Measurements from ENCODE around the gene PPP1R14B. TPM values are rescaled to one million over a fixed set of nuclear protein-coding genes. Genes with fewer than 3 reads are reported as not detected.

Gene PPP1R14B
- total RNA-seq, 4 donors from 2014 or later: 178 to 230 (median 203) TPM

DNA sequence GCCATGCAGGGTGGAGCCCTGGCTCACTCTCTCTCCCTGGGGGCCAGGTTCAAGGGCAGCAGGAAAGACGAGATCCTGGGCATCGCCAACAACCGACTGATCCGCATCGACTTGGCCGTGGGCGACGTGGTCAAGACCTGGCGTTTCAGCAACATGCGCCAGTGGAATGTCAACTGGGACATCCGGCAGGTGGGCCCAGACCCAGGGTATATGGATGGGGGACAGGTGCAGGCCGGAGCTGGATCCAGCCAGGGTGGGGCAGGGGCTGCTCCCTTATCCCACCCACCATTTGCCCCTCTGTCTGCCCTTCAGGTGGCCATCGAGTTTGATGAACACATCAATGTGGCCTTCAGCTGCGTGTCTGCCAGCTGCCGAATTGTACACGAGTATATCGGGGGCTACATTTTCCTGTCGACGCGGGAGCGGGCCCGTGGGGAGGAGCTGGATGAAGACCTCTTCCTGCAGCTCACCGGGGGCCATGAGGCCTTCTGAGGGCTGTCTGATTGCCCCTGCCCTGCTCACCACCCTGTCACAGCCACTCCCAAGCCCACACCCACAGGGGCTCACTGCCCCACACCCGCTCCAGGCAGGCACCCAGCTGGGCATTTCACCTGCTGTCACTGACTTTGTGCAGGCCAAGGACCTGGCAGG is 23.6 kb downstream of the PPP1R14B start:
- peak in 1 of 2 donors; percentile 85 for DNase-seq (ENCODE audit: low spot score in 2 of 2)
- no peak overlapping the region for H3K4me3 ChIP-seq (ENCODE audit: low read depth, poor library complexity, severe bottlenecking)
- WGBS, 2 donors: 55 to 68% methylated on average over 22 to 24 of the region's 24 CpGs
- intact Hi-C loops (cut with DNase I; ENCODE audit: low total_unique reads): no loop called here
- TF ChIP-seq CTCF (IDR thresholded peaks at IDR 0.05) (no peak), POLR2A (IDR thresholded peaks at IDR 0.05) (no peak)

DNA sequence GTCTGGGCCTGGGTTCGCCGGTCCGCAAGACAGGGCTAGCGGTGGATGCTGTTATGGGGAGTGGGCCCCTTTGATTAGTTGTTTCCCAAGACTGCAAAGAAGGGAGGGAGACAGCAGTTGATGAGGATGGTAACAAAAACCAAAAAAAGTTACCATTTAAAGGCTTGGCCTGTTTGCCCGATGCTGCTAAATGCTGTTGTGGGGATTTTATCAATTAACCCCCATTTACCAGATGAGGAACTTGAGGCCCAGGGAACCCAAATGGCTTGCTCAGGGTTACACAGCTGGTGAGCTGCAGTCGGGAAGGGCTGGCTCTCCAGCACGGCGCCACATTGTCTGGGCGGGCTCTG is 24.1 kb downstream of the PPP1R14B start:
- no peak for DNase-seq (ENCODE audit: low spot score in 2 of 2)
- 41 to 48% methylated on average over 9 of the region's 9 CpGs for WGBS, 2 donors
- TF ChIP-seq CTCF (IDR thresholded peaks at IDR 0.05) (no peak), POLR2A (IDR thresholded peaks at IDR 0.05) (no peak)
- H3K4me3 ChIP-seq (ENCODE audit: low read depth, poor library complexity, severe bottlenecking): no peak overlapping the region
- intact Hi-C loops (cut with DNase I; ENCODE audit: low total_unique reads): no loop called here

GRCh38 chr11:64220798-64221197 is 25.9 kb downstream of the PPP1R14B start:
- DNase-seq (ENCODE audit: low spot score in 2 of 2): no peak
- 88 to 96% methylated on average over 9 to 10 of the region's 14 CpGs for WGBS, 2 donors
- H3K4me3 ChIP-seq (ENCODE audit: low read depth, poor library complexity, severe bottlenecking): no peak overlapping the region
- no peak for TF ChIP-seq POLR2A (IDR thresholded peaks at IDR 0.05)
- TF ChIP-seq CTCF (IDR thresholded peaks at IDR 0.05): no peak
- intact Hi-C loops (cut with DNase I; ENCODE audit: low total_unique reads): no loop called here

- TF ChIP-seq CTCF (IDR thresholded peaks at IDR 0.05) (no peak), POLR2A (IDR thresholded peaks at IDR 0.05) (no peak)
- no peak overlapping the region for H3K4me3 ChIP-seq (ENCODE audit: low read depth, poor library complexity, severe bottlenecking)
- intact Hi-C loops (cut with DNase I; ENCODE audit: low total_unique reads): no loop called here
- 83 to 88% methylated on average over 15 to 17 of the region's 17 CpGs for WGBS, 2 donors
- no peak for DNase-seq (ENCODE audit: low spot score in 2 of 2)
Measured at GRCh38 chr11:64220271-64220670, 26.5 kb downstream of the PPP1R14B start.

- WGBS, 2 donors: 87% methylated on average over 8 to 10 of the region's 10 CpGs
Measured at GRCh38 chr11:64219755-64220154, 27.0 kb downstream of the PPP1R14B start.

More at GRCh38 chr11:64219755-64220154, 27.0 kb downstream of the PPP1R14B start:
- no peak overlapping the region for H3K4me3 ChIP-seq (ENCODE audit: low read depth, poor library complexity, severe bottlenecking)
- TF ChIP-seq CTCF (IDR thresholded peaks at IDR 0.05): no peak
- no peak for TF ChIP-seq POLR2A (IDR thresholded peaks at IDR 0.05)
- DNase-seq (ENCODE audit: low spot score in 2 of 2): no peak
- intact Hi-C loops (cut with DNase I; ENCODE audit: low total_unique reads): no loop called here

Data from lower leg skin (tissue), 4 donors.